Tibial nerve (tissue), 4 donors: ENCODE results near the gene CLTCL1. TPM values are rescaled to one million over a fixed set of nuclear protein-coding genes. Genes with fewer than 3 reads are reported as not detected.

Experiments
- small RNA-seq: library from RNA; depleted of rRNA; stranded (forward); fragments of <200 nt; gene quantifications from one replicate; pipeline ENCODE3, GENCODE V24; 2016
- total RNA-seq, 4 donors: library from RNA; depleted of rRNA; stranded (reverse); fragments of >200 nt; gene quantifications; one replicate each; pipeline ENCODE4 v1.1.0, GENCODE V29; 2016

CLTCL1 gene
- total RNA-seq, 4 donors from 2014 or later = 22.6 to 35.9 (median 26.8) TPM

Small RNA genes lying within 50 kb of the gene (small RNA-seq; reads per million reads assigned to genes)
- gene AC000081.1 = not detected
- not detected for gene RF00398

Other genes starting within 250 kb of the CLTCL1 start
- 10 to 100 TPM; 57.6 to 68.0 (median 58.9) TPM for gene DGCR2, start 169.3 kb downstream of the CLTCL1 start, total RNA-seq
- gene TSSK2, start 160.4 kb downstream of the CLTCL1 start, total RNA-seq = under 1 TPM in 1 of 4 donors, not detected in 3; 0.30 TPM
- gene ESS2, start 147.1 kb downstream of the CLTCL1 start, total RNA-seq = 10 to 100 TPM; 15.3 to 18.6 (median 16.4) TPM
- gene GSC2, start 141.4 kb downstream of the CLTCL1 start, total RNA-seq = not detected
- gene SLC25A1, start 113.0 kb downstream of the CLTCL1 start, total RNA-seq = 100 to 1,000 TPM in 1 of 4 donors, 10 to 100 TPM in 3; 46.9 to 100 (median 86.2) TPM
- 10 to 100 TPM; 18.8 to 31.6 (median 24.7) TPM for gene HIRA, start 140.0 kb upstream of the CLTCL1 start, total RNA-seq
- gene MRPL40, start 140.8 kb upstream of the CLTCL1 start, total RNA-seq = 10 to 100 TPM; 11.4 to 37.8 (median 23.8) TPM
- gene C22orf39, start 156.0 kb upstream of the CLTCL1 start, total RNA-seq = 100 to 1,000 TPM in 1 of 4 donors, 10 to 100 TPM in 3; 58.5 to 101 (median 75.1) TPM
- 10 to 100 TPM; 26.9 to 38.1 (median 30.1) TPM for gene UFD1, start 187.5 kb upstream of the CLTCL1 start, total RNA-seq
- gene CDC45, start 188.2 kb upstream of the CLTCL1 start, total RNA-seq = under 1 TPM in 1 of 4 donors, not detected in 3; 0.98 TPM
- 100 to 1,000 TPM; 102 to 226 (median 170) TPM for gene CLDN5, start 232.7 kb upstream of the CLTCL1 start, total RNA-seq